ENCODE data around the gene ARHGEF17. TPM values are rescaled to one million over a fixed set of nuclear protein-coding genes. Genes with fewer than 3 reads are reported as not detected.

Gene ARHGEF17
- total and polyA plus RNA-seq, 2 of the 8 experiments (the other 6 are each of a cell fraction or from before 2014, with no cell fraction given), result 11.3 to 14.6 TPM

GRCh38 chr11:73326929-73327811 is 19.1 kb downstream of the ARHGEF17 start:
- no peak overlapping the region for H2BK15ac ChIP-seq (ENCODE audit: low read length)
- H3K27ac ChIP-seq (ENCODE audit: low read depth, low read length), result no peak overlapping the region
- H3K27me3 ChIP-seq (replicated peaks in 1 of 4; ENCODE audit: control insufficient read depth in 3 of 4, extremely low read depth in 1 of 4, insufficient read depth in 3 of 4, low read length in 3 of 4), result peaks cover 4 to 22% (median 20%) of the 10 kb centered on the region in 4 experiments; a peak in 6 of 7 replicates
- 92% methylated on average over 10 of the region's 10 CpGs; no CpG with 5 or more reads in 1 of the 2 experiments for WGBS, 2 experiments (ENCODE audit: extremely low coverage in 1 of 2, insufficient coverage in 1 of 2, insufficient read length in 1 of 2, insufficient replicate concordance in 2 of 2, low coverage in 1 of 2, low lambda C conversion rate in 2 of 2, missing lambda C conversion rate in 1 of 2)
- H4K8ac ChIP-seq (ENCODE audit: extremely low read depth, insufficient read depth, low read length), result no peak overlapping the region
- H4K5ac ChIP-seq (ENCODE audit: insufficient read length, low read depth, low read length), result no peak overlapping the region
- no peak overlapping the region for H2BK20ac ChIP-seq (ENCODE audit: low read length)
- H3K9me3 ChIP-seq (ENCODE audit: insufficient read depth in 2 of 2, low read depth in 1 of 2, low read length in 1 of 2), result no peaks in the 10 kb centered on the region
- H3K79me1 ChIP-seq (ENCODE audit: low read depth, low read length), result 0 out of 2 replicates have a peak, but pooled peaks cover 3% of the 10 kb centered on the region
- no peak overlapping the region for H3K4ac ChIP-seq (replicated peaks; ENCODE audit: insufficient read length, low read depth, low read length)
- ChIA-PET CTCF (ENCODE audit: partially characterized antibody) (interaction anchor here (0.9 to 25.1 kb wide), 13 partner anchors 11 to 150 kb away, joined by 3 to 383 read pairs (median 6); partner anchors contain the start of gene ARHGEF17), POLR2A (ENCODE audit: partially characterized antibody) (interaction anchor here (1.1 to 10.7 kb wide), 4 partner anchors 10 to 19 kb away, joined by 3 to 91 read pairs (median 6); partner anchors contain the start of gene ARHGEF17)
- no peak overlapping the region for H3K4me3 ChIP-seq (ENCODE audit: extremely low read depth in 1 of 4, insufficient read depth in 2 of 4, low read depth in 3 of 4, low read length in 4 of 4)
- FAIRE-seq, result no peak
- H3K23me2 ChIP-seq (ENCODE audit: low read depth, low read length), result no peaks in the 10 kb centered on the region
- H2BK120ac ChIP-seq (replicated peaks; ENCODE audit: low read depth, low read length), result no peak overlapping the region
- H4K91ac ChIP-seq (replicated peaks; ENCODE audit: insufficient read length, low read length), result no peak overlapping the region
- H2AK5ac ChIP-seq (ENCODE audit: low read depth, low read length), result no peak overlapping the region
- DNase-seq (ENCODE audit: low read depth in 1 of 2, low spot score in 2 of 2), result no peak
- peaks cover 19 to 34% (median 31%) of the 10 kb centered on the region in 4 experiments for H3K4me1 ChIP-seq (replicated peaks in 1 of 4; ENCODE audit: control insufficient read depth in 3 of 4, insufficient read depth in 4 of 4, low read length in 3 of 4)
- H3K14ac ChIP-seq (ENCODE audit: insufficient read length), result no peak overlapping the region
- no peaks in the 10 kb centered on the region for H3K79me2 ChIP-seq (ENCODE audit: control insufficient read depth in 1 of 2, insufficient read depth in 2 of 2, low read length in 2 of 2)
- no peak overlapping the region for H3K9ac ChIP-seq (replicated peaks in 1 of 4; ENCODE audit: extremely low read depth in 1 of 4, low read depth in 3 of 4, low read length in 3 of 4)
- no peaks in the 10 kb centered on the region for H3K36me3 ChIP-seq (ENCODE audit: control insufficient read depth in 2 of 4, insufficient read depth in 4 of 4, low read length in 3 of 4)
- no peak overlapping the region for H3K4me2 ChIP-seq (ENCODE audit: insufficient read depth in 1 of 2, low read depth in 2 of 2, low read length in 2 of 2)
- H2AFZ ChIP-seq (ENCODE audit: low read length), result no peak overlapping the region
- H4K20me1 ChIP-seq (replicated peaks in 1 of 2; ENCODE audit: control insufficient read depth in 1 of 2, insufficient read depth in 2 of 2, low read length in 2 of 2), result peaks cover 12 to 15% of the 10 kb centered on the region in 2 experiments
- H2BK5ac ChIP-seq (ENCODE audit: low read depth, low read length), result no peak overlapping the region
- no peak overlapping the region for H3K23ac ChIP-seq (ENCODE audit: insufficient read length)
- no peak overlapping the region for H2BK12ac ChIP-seq (ENCODE audit: low read depth, low read length)
- H3K18ac ChIP-seq (ENCODE audit: extremely low read depth, low read length), result no peak overlapping the region
- no peak overlapping the region for H3K56ac ChIP-seq (replicated peaks; ENCODE audit: insufficient read length, low read depth, low read length)
- no peak for TF ChIP-seq TCF12 (IDR thresholded peaks at IDR 0.05; ENCODE audit: low read depth, low read length)
- TF ChIP-seq RAD21 (IDR thresholded peaks at IDR 0.05 in 1 of 2, conservative IDR thresholded peaks at IDR 0.05 in 1 of 2; ENCODE audit: low read depth in 2 of 2, low read length in 2 of 2), result no peak
- TF ChIP-seq EGR1 (IDR thresholded peaks at IDR 0.05; ENCODE audit: borderline replicate concordance, low read depth, low read length), result no peak
- no peak for TF ChIP-seq RXRA (IDR thresholded peaks at IDR 0.05; ENCODE audit: insufficient read depth, low read depth, low read length)
- no peak for TF ChIP-seq FOSL1 (IDR thresholded peaks at IDR 0.05; ENCODE audit: insufficient read depth, low read depth, low read length)
- no peak for TF ChIP-seq PHF8 (conservative IDR thresholded peaks at IDR 0.05; ENCODE audit: low read depth, low read length)
- TF ChIP-seq CEBPB (IDR thresholded peaks at IDR 0.05; ENCODE audit: low read depth, low read length), result no peak
- no peak for TF ChIP-seq SIRT6 (IDR thresholded peaks at IDR 0.05; ENCODE audit: low read length)
- no peak for TF ChIP-seq NRF1 (IDR thresholded peaks at IDR 0.05; ENCODE audit: low read depth, low read length)

Data from H1 (cell line).